Naive B cell (primary cell): ENCODE data around the gene MTSS2. TPM values are rescaled to one million over a fixed set of nuclear protein-coding genes. Genes with fewer than 3 reads are reported as not detected.
A peak's percentile ranks its signal among the peaks of the same experiment; 100 is the strongest.
"Not testable (repeated sequence)": the region's sequence is repeated elsewhere in the genome, so short reads cannot be mapped to it uniquely, and the experiment has no call there.

ENCODE experiments used
- ATAC-seq, 2 donors: fragments of 150-1000 bp; cut with Tn5 transposase; 2 replicates each; pipeline ENCODE4 v1.10.0; 2021; ENCODE audit warnings: low read depth in 2 of 2, mild to moderate bottlenecking in 2 of 2, moderate library complexity in 2 of 2
- DNase-seq: peaks from one replicate; pipeline ENCODE4 v3.0.0; 2022
- H3K27ac Mint-ChIP-seq, 6 donors: one replicate each; pipeline ENCODE4 v1.8.0; 2020 to 2022; ENCODE audit warnings: mild to moderate bottlenecking in 6 of 6, mixed read lengths in 6 of 6, moderate library complexity in 5 of 6, inconsistent platforms in 2 of 6
- H3K27me3 Mint-ChIP-seq, 3 donors: one replicate each; pipeline ENCODE4 v1.8.0; 2021 to 2022; ENCODE audit warnings: mixed read lengths in 3 of 3, mild to moderate bottlenecking in 1 of 3
- H3K36me3 Mint-ChIP-seq, 2 donors: one replicate each; pipeline ENCODE4 v1.8.0; 2020 to 2022; ENCODE audit warnings: mixed read lengths in 2 of 2, inconsistent platforms in 1 of 2, mild to moderate bottlenecking in 1 of 2
- H3K4me1 Mint-ChIP-seq, 3 donors: one replicate each; pipeline ENCODE4 v1.8.0; 2020 to 2022; ENCODE audit warnings: mixed read lengths in 3 of 3, inconsistent platforms in 1 of 3, mild to moderate bottlenecking in 1 of 3, moderate library complexity in 1 of 3
- H3K4me3 Mint-ChIP-seq, 8 donors: one replicate each; pipeline ENCODE4 v1.8.0; 2020 to 2022; ENCODE audit warnings: mild to moderate bottlenecking in 8 of 8, mixed read lengths in 8 of 8, moderate library complexity in 8 of 8, inconsistent platforms in 2 of 8
- H3K9me3 Mint-ChIP-seq, 7 donors: one replicate each; pipeline ENCODE4 v1.8.0; 2020 to 2022; ENCODE audit warnings: mixed read lengths in 7 of 7, mild to moderate bottlenecking in 5 of 7, inconsistent platforms in 2 of 7, moderate library complexity in 1 of 7
- polyA plus RNA-seq, 6 donors: library from polyadenylated mRNA; unstranded; fragments of 300-500 nt; fragmentation: Illumina TruSeq; gene quantifications; one replicate each; pipeline ENCODE4 v1.2.3, GENCODE V29; 2021; ENCODE audit warnings: low read depth in 6 of 6

MTSS2 gene
- polyA plus RNA-seq, 6 donors from 2014 or later, result not detected

DNA sequence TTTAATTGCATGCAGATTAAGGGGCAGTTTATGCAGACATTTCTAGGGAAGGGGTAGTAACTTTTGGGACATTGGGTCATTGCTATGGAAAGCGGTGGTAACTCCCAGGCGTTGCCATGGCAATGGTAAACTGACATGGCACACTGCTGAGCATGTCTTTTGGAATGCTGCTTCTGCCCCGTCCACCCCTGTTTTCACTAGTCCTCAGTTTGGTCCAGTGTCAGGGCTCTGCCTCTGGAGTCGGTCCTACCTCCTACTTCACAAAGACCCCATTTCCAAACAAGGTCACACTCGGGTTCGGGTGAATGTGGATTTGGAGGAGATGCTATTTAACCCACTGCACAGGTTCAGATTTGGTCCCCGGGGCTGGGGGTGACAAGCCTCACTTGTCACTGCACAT, 36.6 kb downstream of the MTSS2 start:
- Mint-ChIP-seq H3K36me3 (no peaks in the 10 kb centered on the region), H3K9me3 (no peaks in the 10 kb centered on the region), H3K4me3 (peak overlapping the region in 1 of 8 donors; percentile 67), H3K27me3 (peaks cover 9 to 14% (median 11%) of the 10 kb centered on the region in 3 donors), H3K27ac (no peak overlapping the region), H3K4me1 (peaks cover 5 to 7% (median 6%) of the 10 kb centered on the region in 3 donors)
- DNase-seq, result no peak
- ATAC-seq, result no peak

DNA sequence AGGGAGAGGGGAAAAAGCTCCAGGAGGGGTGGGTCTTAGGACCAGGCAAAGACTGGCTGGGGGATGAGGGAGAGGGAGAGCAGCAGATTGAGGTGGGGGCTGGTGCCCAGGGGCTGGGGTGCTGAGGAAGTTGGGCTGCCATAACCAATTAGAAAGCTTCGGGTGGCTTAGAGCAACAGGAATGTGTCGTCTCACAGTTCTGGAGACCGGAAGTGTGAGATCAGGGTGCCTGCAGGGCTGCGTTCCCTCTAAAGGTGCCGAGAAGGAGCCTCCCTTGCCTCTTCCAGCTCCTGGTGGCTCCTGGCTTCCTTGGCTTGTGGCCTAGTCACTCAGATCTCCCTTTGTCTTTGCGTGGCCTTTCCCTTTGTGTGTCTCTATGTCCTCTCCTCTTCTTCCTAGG, 37.2 kb downstream of the MTSS2 start:
- peaks cover under 1 to 1% (median 1%) of the 10 kb centered on the region in 3 donors for H3K4me1 Mint-ChIP-seq
- peaks cover 5 to 8% (median 6%) of the 10 kb centered on the region in 3 donors for H3K27me3 Mint-ChIP-seq
- H3K36me3 Mint-ChIP-seq, result no peaks in the 10 kb centered on the region
- no peak overlapping the region for H3K4me3 Mint-ChIP-seq
- H3K27ac Mint-ChIP-seq, result no peak overlapping the region
- no peak for DNase-seq
- H3K9me3 Mint-ChIP-seq, result no peaks in the 10 kb centered on the region
- ATAC-seq, result no peak

DNA sequence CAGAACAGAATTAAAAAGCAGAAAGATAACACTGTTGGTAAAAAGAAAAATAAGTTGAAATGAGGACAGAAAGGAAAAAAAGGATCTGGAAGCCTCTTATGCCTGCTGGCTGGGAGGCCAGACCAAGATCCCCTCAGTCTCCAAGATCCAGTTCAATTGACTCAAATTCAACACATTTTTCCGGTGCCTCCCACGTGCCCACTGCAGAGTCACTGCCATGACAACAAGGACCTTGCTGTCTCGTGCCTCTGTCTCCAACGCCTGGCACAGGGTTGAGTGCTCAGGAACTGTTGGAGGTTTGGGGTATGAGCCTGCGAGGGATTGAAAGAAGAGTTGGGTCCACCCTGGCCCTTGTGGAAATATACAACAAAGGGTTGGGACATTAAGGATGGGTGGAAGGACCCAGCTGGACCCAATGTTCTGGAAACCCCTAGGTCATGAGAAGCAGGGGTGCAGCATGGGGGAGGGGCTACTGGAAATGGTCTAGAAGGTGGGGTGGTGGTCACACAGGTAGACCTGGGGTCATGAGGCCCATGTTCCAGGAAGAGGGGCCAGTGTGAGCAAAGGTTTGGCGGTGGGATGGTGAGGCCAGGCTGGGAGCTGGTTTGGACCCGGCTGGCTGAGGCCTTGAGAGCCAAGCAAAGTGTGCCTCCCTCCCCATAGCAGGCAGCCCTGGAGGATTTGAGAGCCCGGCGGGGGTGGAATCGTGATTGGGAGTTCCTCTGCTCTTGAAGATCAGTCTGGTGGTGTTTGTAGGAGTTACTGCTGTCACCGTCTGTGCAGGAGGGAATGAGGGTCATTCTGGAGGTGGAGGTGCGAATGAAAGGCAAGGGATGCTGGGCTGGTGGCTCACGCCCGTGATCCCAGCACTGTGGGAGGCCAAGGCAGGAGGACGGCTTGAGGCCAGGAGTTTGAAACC, 38.2 kb downstream of the MTSS2 start:
- Mint-ChIP-seq H3K27me3 (peaks cover 5 to 8% (median 7%) of the 10 kb centered on the region in 3 donors), H3K4me1 (no peaks in the 10 kb centered on the region), H3K9me3 (no peaks in the 10 kb centered on the region), H3K36me3 (no peaks in the 10 kb centered on the region), H3K27ac (no peak overlapping the region), H3K4me3 (no peak overlapping the region)
- DNase-seq (no peak), ATAC-seq (no peak)

DNA sequence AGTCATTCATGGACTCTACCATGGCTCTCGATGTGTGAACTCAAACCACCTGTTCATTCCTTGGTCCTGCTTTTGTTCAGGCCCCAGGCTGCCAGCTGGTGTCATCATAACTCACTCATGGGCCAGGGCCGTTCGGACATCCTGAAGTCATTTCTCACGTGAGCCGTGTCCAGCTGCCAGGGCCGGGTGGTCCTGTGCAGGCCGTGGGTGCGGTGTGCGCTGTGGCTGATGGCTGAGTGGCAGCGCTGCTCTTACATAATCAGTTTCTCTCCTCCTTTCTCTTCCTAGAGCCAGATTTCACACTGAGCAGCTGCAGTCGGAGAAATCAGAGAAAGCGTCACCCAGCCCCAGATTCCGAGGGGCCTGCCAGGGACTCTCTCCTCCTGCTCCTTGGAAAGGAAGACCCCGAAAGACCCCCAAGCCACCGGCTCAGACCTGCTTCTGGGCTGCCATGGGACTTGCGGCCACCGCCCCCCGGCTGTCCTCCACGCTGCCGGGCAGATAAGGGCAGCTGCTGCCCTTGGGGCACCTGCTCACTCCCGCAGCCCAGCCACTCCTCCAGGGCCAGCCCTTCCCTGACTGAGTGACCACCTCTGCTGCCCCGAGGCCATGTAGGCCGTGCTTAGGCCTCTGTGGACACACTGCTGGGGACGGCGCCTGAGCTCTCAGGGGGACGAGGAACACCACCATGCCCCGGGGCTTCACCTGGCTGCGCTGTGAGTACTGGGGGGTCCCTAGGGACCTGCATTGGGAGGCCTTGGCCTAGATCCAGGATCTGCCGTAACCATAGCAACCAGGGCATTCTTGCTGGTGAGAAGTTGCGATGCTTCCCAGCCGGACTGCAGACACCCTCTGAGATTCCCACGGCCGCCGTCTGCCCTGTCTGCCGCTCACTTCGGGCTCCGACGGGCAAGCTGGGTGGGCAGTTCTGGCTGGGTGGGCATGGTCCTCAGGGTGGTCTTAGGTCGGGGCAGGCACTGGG, 39.3 kb downstream of the MTSS2 start, which contains the start of gene IL34:
IL34 (plus strand) TSS at position 300 of the 982 bp plus-strand sequence; CDS start at position 689, 389 bp downstream.
- H3K9me3 Mint-ChIP-seq, result no peaks in the 10 kb centered on the region
- no peaks in the 10 kb centered on the region for H3K4me1 Mint-ChIP-seq
- no peak within 1 kb of the TSS for H3K4me3 Mint-ChIP-seq
- DNase-seq (no peak), ATAC-seq (no peak)
- peaks cover 5 to 20% (median 16%) of the 10 kb centered on the region in 3 donors for H3K27me3 Mint-ChIP-seq
- no peak within 1 kb of the TSS for H3K27ac Mint-ChIP-seq
- H3K36me3 Mint-ChIP-seq, result no peaks in the 10 kb centered on the region

DNA sequence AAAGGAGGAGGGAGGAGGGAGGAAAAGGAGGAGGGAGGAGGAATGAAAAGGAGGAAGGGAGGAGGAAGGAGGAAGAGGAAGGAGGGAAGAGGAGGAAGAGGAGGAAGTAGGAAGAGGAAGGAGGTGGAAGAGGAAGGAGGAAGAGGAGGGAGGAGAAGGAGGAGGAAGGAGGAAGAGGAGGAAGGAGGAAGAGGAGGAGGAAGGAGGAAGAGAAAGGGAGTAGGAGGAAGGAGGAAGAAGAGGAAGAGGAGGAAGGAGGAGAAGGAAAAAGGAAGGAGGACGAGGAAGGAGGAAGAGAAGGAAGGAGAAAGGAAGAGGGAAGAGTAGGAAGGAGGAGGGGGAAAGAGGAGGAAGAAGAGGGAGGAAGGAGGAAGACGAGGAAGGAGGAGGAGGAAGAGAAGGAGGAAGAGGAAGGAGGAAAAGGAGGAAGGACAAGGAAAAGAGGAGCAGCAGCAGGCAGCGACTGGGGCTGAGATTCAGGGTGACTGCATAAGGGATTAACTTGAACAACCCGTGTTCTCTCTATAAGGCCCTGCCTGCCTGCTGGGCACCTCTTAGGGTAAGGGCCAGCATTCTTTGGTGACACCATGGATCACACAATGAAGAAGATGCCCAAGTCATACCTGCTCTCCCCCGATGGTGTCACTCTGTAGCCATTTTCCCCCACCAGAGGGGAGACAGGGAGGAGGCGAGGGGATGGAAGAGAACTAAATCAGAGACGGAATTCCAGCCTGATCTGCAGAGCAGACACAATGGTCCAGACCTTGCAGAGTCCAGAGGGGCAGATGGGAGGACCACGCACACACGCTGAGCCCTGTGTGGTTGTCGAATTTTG, 40.9 kb downstream of the MTSS2 start:
- Mint-ChIP-seq H3K27ac (no peak overlapping the region), H3K4me3 (no peak overlapping the region), H3K4me1 (no peaks in the 10 kb centered on the region), H3K27me3 (peaks cover 5 to 29% (median 18%) of the 10 kb centered on the region in 3 donors), H3K9me3 (no peaks in the 10 kb centered on the region), H3K36me3 (no peaks in the 10 kb centered on the region)
- DNase-seq (no peak), ATAC-seq (peak in 1 of 2 donors; percentile 20)

DNA sequence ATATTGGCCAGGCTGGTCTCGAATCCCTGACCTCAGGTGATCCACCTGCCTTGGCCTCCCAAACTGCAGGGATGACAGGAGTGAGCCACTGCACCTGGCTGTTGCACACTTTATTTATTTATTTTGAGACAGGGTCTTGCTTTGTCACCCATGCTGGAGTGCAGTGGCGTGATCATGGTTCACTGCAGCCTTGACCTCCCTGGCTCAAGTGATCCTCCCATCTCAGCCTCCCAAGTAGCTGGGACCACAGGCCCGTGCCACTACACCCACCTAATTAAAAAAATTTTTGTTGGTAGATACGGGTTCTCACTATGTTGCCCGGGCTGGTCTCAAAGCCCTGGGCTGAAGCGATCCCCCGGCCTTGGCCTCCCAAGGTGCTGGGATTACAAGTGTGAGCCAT, 42.6 kb downstream of the MTSS2 start:
- not testable (repeated sequence) for H3K4me1 Mint-ChIP-seq, H3K27ac Mint-ChIP-seq, H3K4me3 Mint-ChIP-seq, ATAC-seq, H3K9me3 Mint-ChIP-seq, DNase-seq, H3K36me3 Mint-ChIP-seq
- peaks cover 0 to 29% (median 18%) of the 10 kb centered on the region in 3 donors for H3K27me3 Mint-ChIP-seq

DNA sequence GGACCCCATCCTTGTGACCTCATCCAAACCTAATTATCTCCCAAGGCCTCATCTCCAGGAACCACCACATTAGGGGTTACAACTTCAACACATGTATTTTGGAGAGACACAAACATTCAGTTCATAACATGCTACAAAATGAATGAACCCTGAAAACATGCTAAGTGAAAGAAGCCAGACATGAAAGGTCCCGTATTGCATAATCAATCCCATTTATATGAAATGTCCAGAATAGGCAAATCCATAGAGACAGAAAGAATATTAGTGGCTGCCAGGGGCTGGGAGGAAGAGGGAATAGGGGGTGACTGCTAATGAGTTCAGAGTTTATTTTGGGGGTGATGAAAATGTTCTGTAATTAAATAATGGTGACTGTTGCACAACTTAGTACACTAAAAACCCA, 43.2 kb downstream of the MTSS2 start:
- no peak overlapping the region for H3K4me3 Mint-ChIP-seq
- DNase-seq (no peak), ATAC-seq (no peak)
- H3K27me3 Mint-ChIP-seq, result peaks cover under 1 to 23% (median 13%) of the 10 kb centered on the region in 3 donors
- H3K9me3 Mint-ChIP-seq, result no peaks in the 10 kb centered on the region
- H3K4me1 Mint-ChIP-seq, result no peaks in the 10 kb centered on the region
- H3K27ac Mint-ChIP-seq, result no peak overlapping the region
- no peaks in the 10 kb centered on the region for H3K36me3 Mint-ChIP-seq

DNA sequence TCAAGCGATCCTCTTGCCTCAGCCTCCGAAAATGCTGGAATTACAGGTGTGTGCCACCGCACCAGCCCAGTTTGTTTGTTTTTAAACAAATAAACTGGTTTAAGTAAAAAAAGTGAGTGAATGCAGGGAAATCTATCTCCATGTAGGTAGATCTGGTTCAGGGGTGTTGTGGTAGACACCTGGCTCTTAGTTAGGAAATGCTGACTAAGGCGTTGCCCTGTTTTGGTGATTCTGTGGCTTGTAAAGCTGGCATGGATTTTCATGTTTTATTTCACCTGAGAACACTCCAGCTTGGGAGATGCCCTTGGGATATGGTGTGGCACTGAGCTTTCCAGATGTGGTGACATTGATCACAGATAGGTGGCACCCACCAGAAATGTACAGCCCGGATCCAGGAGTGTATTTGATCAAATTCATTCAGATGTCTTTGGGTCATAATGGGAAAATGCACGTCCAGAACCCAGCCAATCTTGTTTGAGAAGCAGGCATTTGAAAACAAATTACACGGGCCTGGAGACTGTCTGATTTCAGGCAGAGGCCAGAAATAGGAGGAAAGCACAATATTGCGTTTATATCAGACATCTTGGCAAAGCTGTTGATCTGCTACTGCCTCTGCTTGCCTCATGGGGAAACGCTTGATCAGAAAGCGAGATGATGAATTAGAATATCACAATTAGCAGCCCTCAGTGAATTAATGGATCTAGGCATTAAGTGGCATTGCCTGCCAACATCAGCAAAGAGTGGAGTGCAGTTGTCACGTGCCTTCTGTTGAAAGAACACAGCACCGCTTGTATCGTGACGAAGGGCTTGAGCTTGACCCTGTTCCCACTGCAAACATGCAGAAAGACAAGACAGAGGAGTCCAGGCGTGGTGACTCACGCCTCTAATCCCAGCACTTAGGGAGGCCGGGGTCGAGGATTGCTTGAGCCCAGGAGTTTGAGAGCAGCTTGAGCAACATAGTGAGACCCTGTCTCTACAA, 46.8 kb downstream of the MTSS2 start:
- Mint-ChIP-seq H3K27me3 (peaks cover 3 to 23% (median 12%) of the 10 kb centered on the region in 3 donors), H3K27ac (peak overlapping the region in 1 of 6 donors; percentile 15), H3K36me3 (no peaks in the 10 kb centered on the region), H3K4me3 (no peak overlapping the region), H3K9me3 (no peaks in the 10 kb centered on the region), H3K4me1 (no peaks in the 10 kb centered on the region)
- ATAC-seq, result no peak
- no peak for DNase-seq

Other genes starting within 250 kb of the MTSS2 start
- 10 to 100 TPM; 12.7 to 28.7 (median 22.3) TPM for gene ST3GAL2, start 247.0 kb downstream of the MTSS2 start, polyA plus RNA-seq
- 1 to 10 TPM; 2.5 to 5.8 (median 4.7) TPM for gene FCSK, start 231.5 kb downstream of the MTSS2 start, polyA plus RNA-seq
- 10 to 100 TPM; 41.7 to 83.4 (median 51.2) TPM for gene COG4, start 162.5 kb downstream of the MTSS2 start, polyA plus RNA-seq
- gene SF3B3, start 162.2 kb downstream of the MTSS2 start, polyA plus RNA-seq, result 100 to 1,000 TPM in 1 of 6 donors, 10 to 100 TPM in 5; 29.3 to 136 (median 74.0) TPM
- gene IL34, start 39.5 kb downstream of the MTSS2 start, polyA plus RNA-seq, result not detected
- gene VAC14, start 115.1 kb upstream of the MTSS2 start, polyA plus RNA-seq, result 10 to 100 TPM; 29.3 to 64.6 (median 38.7) TPM